Right ventricle myocardium inferior (tissue), 1 donor: ENCODE results near the gene POLR2C. TPM values are rescaled to one million over a fixed set of nuclear protein-coding genes. Genes with fewer than 3 reads are reported as not detected.
"Not testable (repeated sequence)": the region's sequence is repeated elsewhere in the genome, so short reads cannot be mapped to it uniquely, and the experiment has no call there.

Experiments
- ATAC-seq: fragments of 200-7000 bp; cut with Tn5 transposase; one replicate; pipeline ENCODE4 v1.9.1; 2020; ENCODE audit warnings: mild to moderate bottlenecking, moderate library complexity
- DNase-seq: peaks from one replicate; pipeline ENCODE4 v3.0.0; 2021; ENCODE audit errors: missing footprints
- intact Hi-C: fragments of 100-400 bp; cut with DNase I; formaldehyde crosslinking; loops from one replicate; pipeline ENCODE4 v1.11.0; 2022
- total RNA-seq: library from RNA; stranded (reverse); fragmentation: NEBNext Ultra II Directional; extraction: Animal tissue kit (Norgen Biotek cat#: 25700); gene quantifications from one replicate; pipeline ENCODE4 v1.2.1, GENCODE V29; 2021
- donor health status: DM: no; HTN: yes; CAD: no; lungs with severe emphysema.

POLR2C gene
- total RNA-seq, 1 donor from 2014 or later = 37.1 TPM

DNA sequence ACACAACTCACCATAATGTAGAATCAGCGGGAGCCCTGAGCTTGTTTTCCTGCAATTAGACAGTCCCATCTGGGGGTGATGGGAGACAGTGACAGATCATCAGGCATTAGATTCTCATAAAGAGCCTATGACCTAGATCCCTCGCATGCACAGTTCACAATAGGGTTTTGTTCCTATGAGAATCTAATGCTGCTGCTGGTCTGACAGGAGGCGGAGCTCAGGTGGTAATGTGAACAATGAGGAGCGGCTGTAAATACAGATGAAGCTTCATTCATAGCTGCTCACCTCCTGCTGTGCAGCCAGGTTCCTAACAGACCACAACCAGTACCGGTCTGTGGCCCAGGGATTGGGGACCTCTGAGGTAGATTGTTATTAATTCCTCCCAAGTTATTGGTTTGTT is 26.8 kb downstream of the POLR2C start:
- intact Hi-C loops = no loop called here
- no peak for DNase-seq
- ATAC-seq = no peak

DNA sequence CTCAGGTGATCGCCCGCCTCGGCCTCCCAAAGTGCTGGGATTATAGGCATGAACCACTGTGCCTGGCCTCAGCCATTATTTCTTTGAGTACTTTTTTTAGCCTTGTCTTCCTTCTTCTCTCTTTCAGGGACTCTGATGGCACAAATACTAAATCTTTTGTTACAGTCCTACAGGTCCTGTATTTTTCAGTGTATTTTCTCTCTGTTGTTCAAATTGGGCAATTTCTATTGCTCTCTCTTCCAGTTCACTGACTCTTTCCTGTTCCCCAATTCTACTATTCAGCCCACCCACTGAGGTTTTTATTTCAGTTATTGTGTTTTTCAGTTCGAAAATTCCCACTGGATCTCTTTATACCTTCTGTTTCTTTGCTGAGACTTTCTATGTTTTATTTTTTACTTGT is 31.3 kb downstream of the POLR2C start:
- ATAC-seq (no peak), DNase-seq (no peak)
- intact Hi-C loops = no loop called here

DNA sequence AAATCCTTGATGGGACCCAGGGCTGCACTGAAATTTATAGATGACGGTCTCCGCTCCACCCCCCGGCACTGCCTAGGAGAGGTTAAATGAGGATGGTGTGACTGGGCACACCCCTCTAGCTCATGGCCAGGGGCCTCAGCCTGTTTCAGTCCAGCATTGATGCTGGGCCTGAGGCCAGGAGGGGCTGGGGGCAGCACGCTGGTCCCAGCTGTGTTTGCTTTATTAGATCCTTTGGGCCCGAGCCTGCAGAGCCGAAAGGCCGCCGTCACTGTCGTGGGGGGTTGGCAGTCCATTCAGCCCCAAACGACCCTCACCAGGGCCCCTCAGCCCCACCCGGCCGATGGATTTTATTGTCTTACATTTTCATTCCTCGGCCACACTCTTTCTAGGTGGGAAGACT is 34.6 kb downstream of the POLR2C start:
- ATAC-seq (no peak), DNase-seq (peak; percentile 11)
- intact Hi-C loops = no loop called here

DNA sequence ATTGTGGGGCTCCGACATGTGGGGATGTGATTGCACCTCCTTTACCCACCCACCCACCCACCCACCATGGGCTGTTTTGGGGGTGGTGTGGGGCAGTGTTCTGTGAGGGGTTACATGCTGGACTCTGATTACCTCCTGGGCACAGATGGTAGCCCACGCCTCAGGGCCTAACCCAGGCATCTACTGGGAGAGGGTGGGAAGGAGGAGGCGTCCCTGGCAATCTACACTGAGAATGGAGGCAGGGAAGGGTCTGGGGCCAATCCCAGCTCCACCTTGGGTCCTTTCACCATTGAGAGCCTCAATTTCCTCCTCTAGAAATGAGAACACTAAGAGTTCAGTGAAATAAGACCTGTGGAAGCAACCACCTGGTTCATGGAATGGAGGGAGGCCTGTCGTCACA is 35.6 kb downstream of the POLR2C start:
- DNase-seq (peak; percentile 16), ATAC-seq (no peak)
- intact Hi-C loops = no loop called here

DNA sequence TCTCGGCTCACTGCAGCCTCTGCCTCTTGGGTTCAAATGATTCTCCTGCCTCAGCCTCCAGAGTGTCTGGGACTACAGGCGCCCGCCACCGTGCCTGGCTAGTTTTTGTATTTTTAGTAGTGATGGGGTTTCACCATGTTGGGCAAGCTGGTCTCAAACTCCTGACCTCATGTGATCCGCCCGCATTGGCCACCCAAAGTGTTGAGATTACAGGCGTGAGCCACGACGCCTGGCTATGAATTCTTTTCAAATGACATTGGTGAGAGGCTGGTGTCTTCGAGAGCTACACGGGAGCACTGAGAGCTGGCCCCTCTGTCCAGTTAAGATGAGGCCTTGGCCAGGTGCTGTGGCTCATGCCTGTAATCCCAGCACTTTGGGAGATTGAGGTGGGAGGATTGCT is 37.5 kb downstream of the POLR2C start:
- not testable (repeated sequence) for ATAC-seq

GRCh38 chr16:57500578-57501111 is 38.2 kb downstream of the POLR2C start:
- no peak for ATAC-seq
- intact Hi-C loops = no loop called here
- peak; percentile 63 for DNase-seq

More for the DNA sequence above, 37.5 kb downstream of the POLR2C start:
- peak; percentile 27 for DNase-seq
- intact Hi-C loops = not testable (repeated sequence)

DNA sequence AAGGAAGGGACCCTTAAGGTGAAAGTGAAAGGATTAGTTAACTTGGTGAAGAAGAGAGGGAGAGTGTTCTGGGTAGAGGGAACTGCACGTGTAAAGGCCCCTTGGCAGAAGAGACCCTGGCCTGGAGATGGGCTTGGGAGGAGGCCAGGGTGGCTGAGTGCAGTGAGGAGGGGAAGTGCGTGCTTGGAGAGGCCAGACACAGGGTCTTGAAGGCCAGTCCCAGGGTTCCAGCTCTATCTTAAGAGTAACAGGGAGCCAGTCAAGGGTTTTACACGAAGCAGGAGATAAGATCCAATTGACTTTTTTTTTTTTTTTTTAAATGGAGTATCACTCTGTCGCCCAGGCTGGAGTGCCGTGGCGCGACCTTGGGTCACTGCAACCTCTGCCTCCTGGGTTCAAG is 39.0 kb downstream of the POLR2C start:
- DNase-seq (no peak), ATAC-seq (no peak)
- intact Hi-C loops = no loop called here

GRCh38 chr16:57502048-57502775 is 39.7 kb downstream of the POLR2C start:
- DNase-seq (peak; percentile 8), ATAC-seq (no peak)
- intact Hi-C loops = no loop called here

DNA sequence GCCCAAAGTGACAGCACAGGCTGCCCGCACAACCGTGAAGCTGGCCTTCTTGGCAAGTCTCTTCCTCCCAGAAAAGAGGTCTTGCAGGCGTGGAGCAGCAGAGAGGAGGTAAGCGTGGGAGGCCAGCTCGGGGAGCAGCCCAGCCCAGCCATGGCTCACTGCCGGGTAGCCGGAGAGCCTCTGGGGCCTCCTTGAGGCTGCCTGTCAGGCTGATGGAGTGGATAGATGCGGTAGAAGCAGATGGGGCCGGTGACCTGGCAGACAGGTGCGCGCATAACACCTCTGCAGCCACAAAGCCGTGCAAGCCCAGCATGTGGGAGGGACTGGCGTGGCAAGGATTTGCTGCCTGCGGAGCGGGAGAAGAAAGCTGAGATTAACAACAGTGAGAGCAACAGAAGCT is 40.9 kb downstream of the POLR2C start:
- DNase-seq = no peak
- intact Hi-C loops = no loop called here
- no peak for ATAC-seq

DNA sequence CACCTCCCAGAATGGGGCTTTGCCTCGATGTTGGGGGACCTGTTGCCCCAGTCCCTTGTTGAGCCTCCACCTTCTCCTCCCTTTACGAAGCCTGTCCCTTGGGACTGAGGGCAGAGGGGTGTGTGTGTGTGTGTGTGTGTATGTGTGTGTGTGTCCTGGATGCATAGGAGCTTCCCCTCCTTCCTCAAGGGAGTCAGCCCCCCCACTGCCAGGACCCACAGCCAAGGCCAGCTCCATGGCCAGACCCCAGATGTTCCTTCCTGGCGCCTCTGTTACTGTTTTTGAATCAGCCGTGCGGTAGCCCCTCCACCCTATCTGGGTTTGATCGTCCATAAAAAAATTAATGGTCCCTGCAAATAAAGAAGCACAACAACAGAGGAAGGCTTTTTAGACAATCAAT is 41.5 kb downstream of the POLR2C start:
- ATAC-seq (no peak), DNase-seq (no peak)
- intact Hi-C loops = no loop called here

- ATAC-seq (no peak), DNase-seq (no peak)
- intact Hi-C loops = no loop called here
Measured at GRCh38 chr16:57504491-57504890, 42.0 kb downstream of the POLR2C start.

DNA sequence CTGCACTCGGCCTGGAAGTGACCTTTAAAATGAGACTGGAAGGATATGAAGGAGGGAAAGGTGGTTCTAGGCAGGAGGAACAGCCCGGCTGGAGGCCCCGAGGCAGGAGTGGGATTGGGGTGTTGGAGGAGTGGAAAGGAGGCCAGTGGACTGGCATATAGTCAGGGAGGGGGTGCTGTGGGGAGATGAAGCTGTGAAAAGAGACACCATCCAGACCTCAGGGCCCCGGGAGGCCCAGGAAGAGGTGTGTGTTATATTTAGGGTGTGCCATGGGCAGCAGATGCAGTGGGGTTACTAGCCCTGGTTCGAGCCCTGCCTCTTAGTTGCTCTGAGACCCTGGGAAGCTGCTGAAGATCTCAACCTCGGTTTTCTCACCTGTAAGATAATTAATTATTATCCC is 42.7 kb downstream of the POLR2C start:
- ATAC-seq (no peak), DNase-seq (no peak)
- intact Hi-C loops = no loop called here

- DNase-seq = no peak
- no peak for ATAC-seq
- intact Hi-C loops = no loop called here
Measured at GRCh38 chr16:57507136-57508034, 44.9 kb downstream of the POLR2C start.

DNA sequence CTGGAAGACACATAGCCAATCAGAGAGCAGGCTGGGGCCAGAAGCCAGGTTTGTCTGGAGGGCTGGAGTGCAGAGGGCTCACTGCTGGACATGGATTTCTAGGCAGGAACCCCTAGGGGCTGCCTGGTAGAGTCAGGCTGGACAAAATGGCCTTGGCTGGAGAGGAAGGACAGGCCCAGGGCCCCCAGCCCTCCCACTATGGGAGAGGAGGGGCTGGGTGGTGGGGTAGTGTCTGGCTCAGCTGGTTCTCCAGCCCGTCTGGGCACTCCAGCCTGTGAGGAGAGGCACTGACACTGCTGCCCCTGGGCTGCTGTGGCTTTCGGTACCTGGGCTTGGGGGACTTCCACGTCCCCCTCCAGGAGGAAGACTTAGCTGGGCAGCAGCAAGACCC is 45.6 kb downstream of the POLR2C start:
- intact Hi-C loops = no loop called here
- ATAC-seq = no peak
- DNase-seq = no peak

DNA sequence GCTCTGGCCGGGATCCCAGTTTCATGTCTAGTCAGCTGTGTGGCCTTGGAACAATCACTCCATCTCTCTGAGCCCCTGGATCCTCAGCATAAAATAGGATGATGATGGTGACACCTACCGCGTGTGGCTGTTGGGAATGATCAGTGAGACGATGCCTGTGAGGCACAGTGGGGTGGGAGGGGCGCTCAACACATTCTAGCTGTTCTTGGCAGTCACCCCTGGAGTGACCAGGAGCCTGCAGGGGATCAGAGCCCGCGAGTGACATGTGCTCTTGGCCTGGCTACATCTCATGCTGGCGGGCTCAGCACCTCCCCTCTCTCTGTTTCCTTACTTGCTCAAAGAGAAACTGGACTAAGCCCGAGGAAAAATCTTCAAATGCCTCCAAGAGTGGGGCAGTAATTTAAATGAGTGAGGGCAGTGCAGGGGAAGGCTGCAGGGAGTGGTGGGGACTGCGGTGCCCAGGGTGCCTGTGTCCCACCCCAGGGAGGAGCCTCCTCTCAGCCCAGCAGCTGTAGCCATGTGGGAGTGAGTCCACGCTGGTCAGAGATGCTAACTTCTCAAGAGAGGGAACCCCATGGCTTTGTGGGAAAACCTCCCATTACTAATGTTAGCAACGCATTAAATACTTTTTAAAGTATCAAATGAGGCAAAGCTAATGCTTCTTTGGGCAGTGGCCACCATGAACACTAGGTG is 46.9 kb downstream of the POLR2C start:
- DNase-seq = no peak
- intact Hi-C loops = no loop called here
- no peak for ATAC-seq

DNA sequence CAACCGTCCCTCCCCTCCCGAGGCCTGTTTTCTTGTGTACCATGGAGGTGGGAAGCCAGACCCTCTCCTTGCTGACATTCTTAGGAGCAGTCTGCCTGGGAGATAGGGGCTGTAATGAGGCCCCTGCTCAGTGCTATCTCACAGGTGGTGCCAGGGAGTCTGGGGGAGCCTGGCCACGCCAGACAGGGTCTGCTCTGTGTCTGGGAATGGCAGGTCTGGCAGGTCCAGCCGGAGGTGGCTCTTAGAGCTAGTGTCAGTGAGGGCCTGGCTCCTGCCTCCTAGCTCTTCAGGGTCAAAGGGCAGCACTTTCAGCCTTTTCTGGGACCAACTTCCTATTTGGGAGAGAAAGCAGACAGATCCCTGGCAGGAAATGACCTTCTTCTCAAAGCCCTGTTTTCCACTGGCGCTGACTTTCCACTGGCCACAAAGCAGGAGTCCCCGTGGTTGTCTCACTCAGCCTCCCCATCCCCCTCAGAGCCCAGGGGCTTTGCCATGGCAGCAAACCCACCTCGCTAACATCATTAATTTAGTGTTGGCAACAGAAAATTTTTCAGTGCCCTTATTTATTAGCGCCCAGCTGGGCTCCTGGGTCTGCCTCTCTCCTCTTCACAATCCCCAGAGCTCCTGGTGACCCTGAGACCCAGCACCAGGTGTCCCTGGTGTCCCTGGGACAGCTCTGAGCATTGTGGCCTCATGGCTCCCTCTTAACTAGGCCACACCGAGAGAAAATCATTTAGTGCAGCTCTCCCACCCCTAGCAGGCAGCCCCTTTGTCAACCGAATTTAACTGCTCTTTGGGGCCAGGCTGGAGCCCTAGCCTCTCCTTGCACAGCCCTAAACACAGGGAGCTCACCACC is 47.8 kb downstream of the POLR2C start:
- intact Hi-C loops = no loop called here
- ATAC-seq = no peak
- no peak for DNase-seq

DNA sequence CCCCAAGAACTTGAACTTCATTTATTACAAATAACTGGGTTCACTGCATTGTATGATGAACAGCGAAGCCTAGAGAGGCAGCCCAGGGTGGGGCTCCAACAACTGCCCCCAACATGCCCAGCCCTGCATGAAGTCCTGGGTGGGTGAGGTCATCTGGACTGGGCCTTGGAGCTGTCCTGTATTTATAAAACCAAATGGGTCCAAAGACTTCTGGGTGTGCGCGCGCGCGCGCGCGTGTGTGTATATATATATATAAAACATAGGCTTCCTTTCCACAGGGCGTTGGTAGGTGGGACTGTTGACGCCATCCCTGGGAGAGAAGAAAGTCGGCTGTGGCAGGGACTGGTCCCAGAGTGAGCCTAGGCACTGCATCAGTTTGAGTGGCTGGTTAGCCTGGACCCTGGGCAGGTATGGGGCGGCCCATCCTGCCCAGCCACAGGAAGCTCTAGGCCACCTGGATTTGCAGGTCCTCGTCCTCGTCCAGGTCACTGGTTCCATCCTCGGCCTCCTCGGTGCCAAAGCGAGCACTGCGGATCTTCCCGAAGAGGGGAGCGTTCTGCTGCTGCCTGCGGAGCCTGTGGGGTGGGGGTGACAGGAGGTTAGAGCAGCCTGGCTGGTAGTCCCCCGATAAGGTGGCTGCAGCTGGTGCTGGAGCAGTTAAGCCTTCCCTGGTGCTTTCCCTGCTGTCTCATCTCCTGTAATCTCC is 50.0 kb downstream of the POLR2C start:
- ATAC-seq = no peak
- DNase-seq = no peak
- intact Hi-C loops = no loop called here
